Measurements from ENCODE around the gene COL18A1.

The COL18A1 gene

GRCh38 chr21:45455674-45456583 is 51.0 kb downstream of the COL18A1 start:
- DNase-seq (ENCODE audit: low read depth) = no peak

- DNase-seq (ENCODE audit: low read depth) = no peak
Observed at GRCh38 chr21:45456584-45457160, 51.7 kb downstream of the COL18A1 start.

- DNase-seq (ENCODE audit: low read depth) = no peak
Observed at GRCh38 chr21:45457161-45457831, 52.3 kb downstream of the COL18A1 start.

GRCh38 chr21:45457832-45458172 is 52.8 kb downstream of the COL18A1 start:
- no peak for DNase-seq (ENCODE audit: low read depth)

- DNase-seq (ENCODE audit: low read depth) = no peak
Observed at GRCh38 chr21:45458281-45459170, 53.6 kb downstream of the COL18A1 start.

GRCh38 chr21:45459171-45460010 is 54.4 kb downstream of the COL18A1 start:
- no peak for DNase-seq (ENCODE audit: low read depth)

- no peak for DNase-seq (ENCODE audit: low read depth)
Observed at GRCh38 chr21:45460011-45460565, 55.1 kb downstream of the COL18A1 start.

- DNase-seq (ENCODE audit: low read depth) = peak; percentile 98
Observed at GRCh38 chr21:45460611-45461368, 55.8 kb downstream of the COL18A1 start.

GRCh38 chr21:45461369-45461750 is 56.4 kb downstream of the COL18A1 start:
- no peak for DNase-seq (ENCODE audit: low read depth)

- DNase-seq (ENCODE audit: low read depth) = no peak
Observed at GRCh38 chr21:45461806-45462341, 56.9 kb downstream of the COL18A1 start.

- DNase-seq (ENCODE audit: low read depth) = no peak
Observed at GRCh38 chr21:45463871-45464270, 58.9 kb downstream of the COL18A1 start.

- DNase-seq (ENCODE audit: low read depth) = no peak
Observed at GRCh38 chr21:45464309-45464708, 59.3 kb downstream of the COL18A1 start.

- DNase-seq (ENCODE audit: low read depth) = no peak
Observed at GRCh38 chr21:45465105-45465504, 60.1 kb downstream of the COL18A1 start.

- DNase-seq (ENCODE audit: low read depth) = no peak
Observed at GRCh38 chr21:45465611-45466329, 60.8 kb downstream of the COL18A1 start.

- DNase-seq (ENCODE audit: low read depth) = no peak
Observed at GRCh38 chr21:45466330-45467220, 61.6 kb downstream of the COL18A1 start.

- no peak for DNase-seq (ENCODE audit: low read depth)
Observed at GRCh38 chr21:45467221-45467779, 62.3 kb downstream of the COL18A1 start.

- no peak for DNase-seq (ENCODE audit: low read depth)
Observed at GRCh38 chr21:45468051-45468970, 63.3 kb downstream of the COL18A1 start.

Measured in amniotic epithelial cell (primary cell).